CD14-positive monocyte (primary cell): ENCODE measurements around the gene BCAS4. TPM values are rescaled to one million over a fixed set of nuclear protein-coding genes. Genes with fewer than 3 reads are reported as not detected.

Experiments
- DNase-seq, 3 donors: peaks; one replicate each; pipeline ENCODE4 v3.0.0-alpha.2; 2011 to 2022
- H2AFZ ChIP-seq: 2 replicates; pipeline ENCODE4 v1.6.0; 2012; ENCODE audit warnings: mild to moderate bottlenecking, low read depth, low read length, inconsistent platforms; ENCODE audit not compliant: insufficient read depth, poor library complexity, severe bottlenecking
- H3K27ac ChIP-seq, 2 donors: 1 replicate in 1 of 2; 2 replicates in 1 of 2; pipeline ENCODE4 v1.5.1; 2012 to 2013; ENCODE audit warnings: low read length in 2 of 2, control low read depth in 1 of 2, inconsistent platforms in 1 of 2, low read depth in 1 of 2, mild to moderate bottlenecking in 1 of 2
- H3K27me3 ChIP-seq, 2 donors: one replicate each; pipeline versions ENCODE4 v1.6.0 to v1.6.1; 2011 to 2013; ENCODE audit warnings: low read length in 2 of 2; ENCODE audit not compliant: control insufficient read depth in 2 of 2, insufficient read depth in 2 of 2
- H3K36me3 ChIP-seq, 2 donors: replicated peaks in 1 of 2; 1 replicate in 1 of 2; 2 replicates in 1 of 2; pipeline versions ENCODE4 v1.5.1 to v1.6.1; 2012 to 2013; ENCODE audit warnings: low read length in 2 of 2, control low read depth in 1 of 2, inconsistent platforms in 1 of 2, mild to moderate bottlenecking in 1 of 2; ENCODE audit not compliant: insufficient read depth in 2 of 2, control insufficient read depth in 1 of 2
- H3K4me1 ChIP-seq, 2 donors: 1 replicate in 1 of 2; 2 replicates in 1 of 2; pipeline versions ENCODE4 v1.5.1 to v1.6.1; 2012 to 2013; ENCODE audit warnings: low read length in 2 of 2, control low read depth in 1 of 2, inconsistent platforms in 1 of 2, mild to moderate bottlenecking in 1 of 2, moderate library complexity in 1 of 2; ENCODE audit not compliant: insufficient read depth in 2 of 2, control insufficient read depth in 1 of 2
- H3K4me2 ChIP-seq: replicated peaks from 2 replicates; pipeline ENCODE3; 2012; ENCODE audit warnings: low read length, moderate library complexity, mild to moderate bottlenecking; ENCODE audit not compliant: poor library complexity, severe bottlenecking; ENCODE audit errors: extremely low read depth
- H3K4me3 ChIP-seq, 3 experiments: fragments of 200-600 bp in 1 of 3; sonication (generic) in 1 of 3; replicated peaks in 1 of 3; 1 replicate in 2 of 3; 2 replicates in 1 of 3; pipeline ENCODE4 v1.5.1; 2011 to 2013; ENCODE audit warnings: low read length in 3 of 3, mild to moderate bottlenecking in 3 of 3, control low read depth in 2 of 3, low read depth in 2 of 3, inconsistent platforms in 1 of 3, moderate library complexity in 1 of 3
- H3K79me2 ChIP-seq: 2 replicates; pipeline ENCODE4 v1.6.0; 2012; ENCODE audit warnings: mild to moderate bottlenecking, control low read depth, inconsistent platforms, low read length, moderate library complexity; ENCODE audit not compliant: insufficient read depth
- H3K9ac ChIP-seq: 2 replicates; pipeline ENCODE4 v1.6.0; 2017; ENCODE audit warnings: low read length, mild to moderate bottlenecking; ENCODE audit not compliant: insufficient read depth, poor library complexity, severe bottlenecking
- H3K9me3 ChIP-seq, 2 donors: replicated peaks in 1 of 2; 1 replicate in 1 of 2; 2 replicates in 1 of 2; pipeline versions ENCODE4 v1.5.1 to v1.6.1; 2012 to 2013; ENCODE audit warnings: low read length in 2 of 2, control low read depth in 1 of 2; ENCODE audit not compliant: control insufficient read depth in 1 of 2, insufficient read depth in 1 of 2
- H4K20me1 ChIP-seq: 2 replicates; pipeline ENCODE4 v1.6.0; 2012; ENCODE audit warnings: mild to moderate bottlenecking, low read length, control low read depth, moderate library complexity; ENCODE audit not compliant: insufficient read depth
- H3K27ac Mint-ChIP-seq, 7 donors: one replicate each; pipeline ENCODE4 v1.8.0; 2020; ENCODE audit warnings: mild to moderate bottlenecking in 7 of 7, mixed read lengths in 7 of 7, moderate library complexity in 6 of 7, inconsistent platforms in 2 of 7
- H3K27me3 Mint-ChIP-seq, 3 donors: one replicate each; pipeline ENCODE4 v1.8.0; 2021 to 2022; ENCODE audit warnings: low read depth in 3 of 3, mild to moderate bottlenecking in 3 of 3, mixed read lengths in 3 of 3, moderate library complexity in 3 of 3, inconsistent platforms in 1 of 3
- H3K36me3 Mint-ChIP-seq, 2 donors: one replicate each; pipeline ENCODE4 v1.8.0; 2020; ENCODE audit warnings: mixed read lengths in 2 of 2, inconsistent platforms in 1 of 2, mild to moderate bottlenecking in 1 of 2
- H3K4me1 Mint-ChIP-seq: one replicate; pipeline ENCODE4 v1.8.0; 2020; ENCODE audit warnings: mild to moderate bottlenecking, mixed read lengths
- H3K4me3 Mint-ChIP-seq, 2 donors: one replicate each; pipeline ENCODE4 v1.8.0; 2020; ENCODE audit warnings: mild to moderate bottlenecking in 2 of 2, mixed read lengths in 2 of 2, moderate library complexity in 1 of 2
- H3K9me3 Mint-ChIP-seq, 7 donors: one replicate each; pipeline ENCODE4 v1.8.0; 2020 to 2022; ENCODE audit warnings: mixed read lengths in 7 of 7, mild to moderate bottlenecking in 6 of 7, moderate library complexity in 6 of 7, inconsistent platforms in 2 of 7
- WGBS: methylation state at CpG from one replicate; pipeline ENCODE4 v1.1.5; 2013; ENCODE audit warnings: missing lambda C conversion rate; ENCODE audit not compliant: insufficient coverage; 5-methylcytosine and 5-hydroxymethylcytosine counted together
- intact Hi-C, 2 donors: fragments of 100-400 bp; cut with micrococcal nuclease; formaldehyde crosslinking; loops; one replicate each; pipeline versions ENCODE4 v1.15.0 to v1.15.1; 2023
- polyA plus RNA-seq, 3 donors: library from polyadenylated mRNA; depleted of rRNA in 1 of 3; unstranded in 2 of 3; stranded (reverse) in 1 of 3; fragments of 300-500 nt in 2 of 3; fragments of >200 nt in 1 of 3; fragmentation: Illumina TruSeq in 2 of 3; gene quantifications; 1 replicate in 2 of 3; 2 replicates in 1 of 3; pipeline ENCODE4 v1.2.3, GENCODE V29; 2012 to 2021
- TF ChIP-seq, protein P1 (sequence below): fragments of 200-600 bp; IDR thresholded peaks from one replicate; pipeline ENCODE4 v1.8.0; 2022; ENCODE audit warnings: antibody characterized with exemption, mild to moderate bottlenecking

The BCAS4 gene
- polyA plus RNA-seq, 3 donors, result 0.16 to 1.0 (median 0.69) TPM

DNA sequence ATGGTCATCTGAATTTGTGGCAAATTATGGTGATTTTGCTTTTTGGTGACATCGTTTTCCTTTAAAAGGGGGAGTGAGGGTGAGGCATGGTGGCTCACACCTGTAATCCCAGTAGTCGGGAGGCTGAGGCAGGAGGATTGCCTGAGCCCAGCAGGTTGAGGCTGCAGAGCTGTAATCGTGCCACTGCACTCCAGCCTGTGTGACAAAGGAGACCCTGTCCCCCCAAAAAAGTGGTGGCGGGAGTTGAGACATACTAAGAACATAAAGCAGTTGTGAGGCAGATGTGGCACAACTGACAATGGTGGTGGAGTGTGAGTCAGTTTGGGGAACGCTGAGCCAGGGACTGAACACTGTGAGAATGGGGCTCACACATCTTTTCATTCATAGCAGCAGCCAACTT, 90.9 kb downstream of the BCAS4 start:
- no peak overlapping the region for H2AFZ ChIP-seq
- DNase-seq, result no peak
- H3K4me1 ChIP-seq, result no peaks in the 10 kb centered on the region
- peaks cover 27% of the 10 kb centered on the region for H4K20me1 ChIP-seq
- peaks cover 0 to 7% (median 0%) of the 10 kb centered on the region in 7 donors for H3K9me3 Mint-ChIP-seq
- peaks cover 0 to 6% (median 0%) of the 10 kb centered on the region in 3 donors for H3K27me3 Mint-ChIP-seq
- no peaks in the 10 kb centered on the region for H3K79me2 ChIP-seq
- no peaks in the 10 kb centered on the region for H3K4me1 Mint-ChIP-seq
- H3K27me3 ChIP-seq, result no peaks in the 10 kb centered on the region
- WGBS, result 92% methylated on average over 4 of the region's 5 CpGs
- H3K4me3 Mint-ChIP-seq, result no peak overlapping the region
- H3K36me3 ChIP-seq, result peaks cover 19 to 35% of the 10 kb centered on the region in 2 donors
- no peaks in the 10 kb centered on the region for H3K9me3 ChIP-seq
- H3K4me2 ChIP-seq, result no peak overlapping the region
- no peak overlapping the region for H3K27ac ChIP-seq
- H3K4me3 ChIP-seq, result no peak overlapping the region
- no peak overlapping the region for H3K27ac Mint-ChIP-seq
- H3K9ac ChIP-seq, result no peak overlapping the region
- TF ChIP-seq, protein P1, sequence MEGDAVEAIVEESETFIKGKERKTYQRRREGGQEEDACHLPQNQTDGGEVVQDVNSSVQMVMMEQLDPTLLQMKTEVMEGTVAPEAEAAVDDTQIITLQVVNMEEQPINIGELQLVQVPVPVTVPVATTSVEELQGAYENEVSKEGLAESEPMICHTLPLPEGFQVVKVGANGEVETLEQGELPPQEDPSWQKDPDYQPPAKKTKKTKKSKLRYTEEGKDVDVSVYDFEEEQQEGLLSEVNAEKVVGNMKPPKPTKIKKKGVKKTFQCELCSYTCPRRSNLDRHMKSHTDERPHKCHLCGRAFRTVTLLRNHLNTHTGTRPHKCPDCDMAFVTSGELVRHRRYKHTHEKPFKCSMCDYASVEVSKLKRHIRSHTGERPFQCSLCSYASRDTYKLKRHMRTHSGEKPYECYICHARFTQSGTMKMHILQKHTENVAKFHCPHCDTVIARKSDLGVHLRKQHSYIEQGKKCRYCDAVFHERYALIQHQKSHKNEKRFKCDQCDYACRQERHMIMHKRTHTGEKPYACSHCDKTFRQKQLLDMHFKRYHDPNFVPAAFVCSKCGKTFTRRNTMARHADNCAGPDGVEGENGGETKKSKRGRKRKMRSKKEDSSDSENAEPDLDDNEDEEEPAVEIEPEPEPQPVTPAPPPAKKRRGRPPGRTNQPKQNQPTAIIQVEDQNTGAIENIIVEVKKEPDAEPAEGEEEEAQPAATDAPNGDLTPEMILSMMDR, result no peak
- peaks cover 23 to 26% of the 10 kb centered on the region in 2 donors for H3K36me3 Mint-ChIP-seq
- intact Hi-C loops, result no loop called here

GRCh38 chr20:50886184-50886790, 91.4 kb downstream of the BCAS4 start:
- H3K79me2 ChIP-seq, result no peaks in the 10 kb centered on the region
- no peak overlapping the region for H3K4me2 ChIP-seq
- H3K36me3 Mint-ChIP-seq, result peaks cover 27 to 31% of the 10 kb centered on the region in 2 donors
- H3K9ac ChIP-seq, result no peak overlapping the region
- no peaks in the 10 kb centered on the region for H3K9me3 ChIP-seq
- no peak overlapping the region for H2AFZ ChIP-seq
- H3K27me3 Mint-ChIP-seq, result peaks cover 0 to 4% (median 0%) of the 10 kb centered on the region in 3 donors
- H3K36me3 ChIP-seq, result peaks cover 23 to 40% of the 10 kb centered on the region in 2 donors
- no peak overlapping the region for H3K27ac Mint-ChIP-seq
- H3K4me1 ChIP-seq, result no peaks in the 10 kb centered on the region
- no peak overlapping the region for H3K4me3 Mint-ChIP-seq
- H4K20me1 ChIP-seq, result peaks cover 31% of the 10 kb centered on the region
- peaks cover 0 to 7% (median 0%) of the 10 kb centered on the region in 7 donors for H3K9me3 Mint-ChIP-seq
- WGBS, result 96% methylated on average over 3 of the region's 12 CpGs
- no peak for DNase-seq
- H3K4me3 ChIP-seq, result no peak overlapping the region
- H3K4me1 Mint-ChIP-seq, result no peaks in the 10 kb centered on the region
- H3K27me3 ChIP-seq, result no peaks in the 10 kb centered on the region
- intact Hi-C loops, result no loop called here
- TF ChIP-seq, protein P1, result no peak
- no peak overlapping the region for H3K27ac ChIP-seq
